ENCODE measurements around the gene KRT84.

DNA sequence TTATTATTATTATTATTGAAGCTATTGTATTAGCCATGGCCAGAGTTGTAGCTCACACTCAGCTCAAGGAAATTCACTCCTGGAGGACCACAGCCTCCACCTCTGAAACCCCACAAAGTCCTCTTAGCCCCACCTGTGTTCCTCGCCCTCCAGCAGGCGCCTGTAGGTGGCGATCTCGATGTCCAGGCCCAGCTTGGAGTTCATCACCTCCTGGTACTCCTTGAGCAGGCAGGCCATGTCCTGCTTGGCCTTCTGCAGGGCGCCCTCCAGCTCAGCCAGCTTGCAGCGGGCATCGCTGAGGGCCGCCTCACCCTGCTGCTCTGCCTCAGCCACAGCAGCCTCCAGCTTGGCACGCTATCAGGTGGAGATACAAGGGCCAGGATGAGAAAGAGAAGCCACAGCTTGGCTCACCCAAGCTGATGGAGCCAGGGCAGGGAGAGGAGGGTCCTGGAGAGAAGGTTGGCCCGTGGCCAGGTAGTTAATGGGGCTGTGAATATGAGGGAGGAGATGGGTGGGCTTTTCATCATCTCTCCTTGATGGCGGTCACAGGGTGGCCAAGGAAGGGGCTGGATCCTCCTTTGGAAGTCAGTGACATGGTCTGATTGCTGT, 23.2 kb downstream of the KRT84 start:
- TF ChIP-seq, protein P1, sequence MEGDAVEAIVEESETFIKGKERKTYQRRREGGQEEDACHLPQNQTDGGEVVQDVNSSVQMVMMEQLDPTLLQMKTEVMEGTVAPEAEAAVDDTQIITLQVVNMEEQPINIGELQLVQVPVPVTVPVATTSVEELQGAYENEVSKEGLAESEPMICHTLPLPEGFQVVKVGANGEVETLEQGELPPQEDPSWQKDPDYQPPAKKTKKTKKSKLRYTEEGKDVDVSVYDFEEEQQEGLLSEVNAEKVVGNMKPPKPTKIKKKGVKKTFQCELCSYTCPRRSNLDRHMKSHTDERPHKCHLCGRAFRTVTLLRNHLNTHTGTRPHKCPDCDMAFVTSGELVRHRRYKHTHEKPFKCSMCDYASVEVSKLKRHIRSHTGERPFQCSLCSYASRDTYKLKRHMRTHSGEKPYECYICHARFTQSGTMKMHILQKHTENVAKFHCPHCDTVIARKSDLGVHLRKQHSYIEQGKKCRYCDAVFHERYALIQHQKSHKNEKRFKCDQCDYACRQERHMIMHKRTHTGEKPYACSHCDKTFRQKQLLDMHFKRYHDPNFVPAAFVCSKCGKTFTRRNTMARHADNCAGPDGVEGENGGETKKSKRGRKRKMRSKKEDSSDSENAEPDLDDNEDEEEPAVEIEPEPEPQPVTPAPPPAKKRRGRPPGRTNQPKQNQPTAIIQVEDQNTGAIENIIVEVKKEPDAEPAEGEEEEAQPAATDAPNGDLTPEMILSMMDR (IDR thresholded peaks at IDR 0.05 in 2 of 3, conservative IDR thresholded peaks at IDR 0.05 in 1 of 3; ENCODE audit: borderline replicate concordance in 1 of 3, insufficient read depth in 1 of 3, low read depth in 2 of 3, low read length in 2 of 3) = peak; percentile 37 to 63 (median 62); a peak in 5 of 6 replicates
- TF ChIP-seq ZNF274 (IDR thresholded peaks at IDR 0.05; ENCODE audit: low read depth, low read length) (no peak), EZH2 (IDR thresholded peaks at IDR 0.05) (no peak), POLR2AphosphoS5 (IDR thresholded peaks at IDR 0.05; ENCODE audit: low read depth, low read length) (no peak)
- TF ChIP-seq, protein P2, sequence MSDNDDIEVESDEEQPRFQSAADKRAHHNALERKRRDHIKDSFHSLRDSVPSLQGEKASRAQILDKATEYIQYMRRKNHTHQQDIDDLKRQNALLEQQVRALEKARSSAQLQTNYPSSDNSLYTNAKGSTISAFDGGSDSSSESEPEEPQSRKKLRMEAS (IDR thresholded peaks at IDR 0.05) = no peak
- TF ChIP-seq, protein P3, sequence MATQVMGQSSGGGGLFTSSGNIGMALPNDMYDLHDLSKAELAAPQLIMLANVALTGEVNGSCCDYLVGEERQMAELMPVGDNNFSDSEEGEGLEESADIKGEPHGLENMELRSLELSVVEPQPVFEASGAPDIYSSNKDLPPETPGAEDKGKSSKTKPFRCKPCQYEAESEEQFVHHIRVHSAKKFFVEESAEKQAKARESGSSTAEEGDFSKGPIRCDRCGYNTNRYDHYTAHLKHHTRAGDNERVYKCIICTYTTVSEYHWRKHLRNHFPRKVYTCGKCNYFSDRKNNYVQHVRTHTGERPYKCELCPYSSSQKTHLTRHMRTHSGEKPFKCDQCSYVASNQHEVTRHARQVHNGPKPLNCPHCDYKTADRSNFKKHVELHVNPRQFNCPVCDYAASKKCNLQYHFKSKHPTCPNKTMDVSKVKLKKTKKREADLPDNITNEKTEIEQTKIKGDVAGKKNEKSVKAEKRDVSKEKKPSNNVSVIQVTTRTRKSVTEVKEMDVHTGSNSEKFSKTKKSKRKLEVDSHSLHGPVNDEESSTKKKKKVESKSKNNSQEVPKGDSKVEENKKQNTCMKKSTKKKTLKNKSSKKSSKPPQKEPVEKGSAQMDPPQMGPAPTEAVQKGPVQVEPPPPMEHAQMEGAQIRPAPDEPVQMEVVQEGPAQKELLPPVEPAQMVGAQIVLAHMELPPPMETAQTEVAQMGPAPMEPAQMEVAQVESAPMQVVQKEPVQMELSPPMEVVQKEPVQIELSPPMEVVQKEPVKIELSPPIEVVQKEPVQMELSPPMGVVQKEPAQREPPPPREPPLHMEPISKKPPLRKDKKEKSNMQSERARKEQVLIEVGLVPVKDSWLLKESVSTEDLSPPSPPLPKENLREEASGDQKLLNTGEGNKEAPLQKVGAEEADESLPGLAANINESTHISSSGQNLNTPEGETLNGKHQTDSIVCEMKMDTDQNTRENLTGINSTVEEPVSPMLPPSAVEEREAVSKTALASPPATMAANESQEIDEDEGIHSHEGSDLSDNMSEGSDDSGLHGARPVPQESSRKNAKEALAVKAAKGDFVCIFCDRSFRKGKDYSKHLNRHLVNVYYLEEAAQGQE (IDR thresholded peaks at IDR 0.05; ENCODE audit: low read depth) = no peak

All from HCT116 (cell line).